ENCODE data around the gene CSPG5. TPM values are rescaled to one million over a fixed set of nuclear protein-coding genes. Genes with fewer than 3 reads are reported as not detected.

Gene CSPG5
- total RNA-seq, 2 donors from 2014 or later = 0.14 to 1.2 TPM

DNA sequence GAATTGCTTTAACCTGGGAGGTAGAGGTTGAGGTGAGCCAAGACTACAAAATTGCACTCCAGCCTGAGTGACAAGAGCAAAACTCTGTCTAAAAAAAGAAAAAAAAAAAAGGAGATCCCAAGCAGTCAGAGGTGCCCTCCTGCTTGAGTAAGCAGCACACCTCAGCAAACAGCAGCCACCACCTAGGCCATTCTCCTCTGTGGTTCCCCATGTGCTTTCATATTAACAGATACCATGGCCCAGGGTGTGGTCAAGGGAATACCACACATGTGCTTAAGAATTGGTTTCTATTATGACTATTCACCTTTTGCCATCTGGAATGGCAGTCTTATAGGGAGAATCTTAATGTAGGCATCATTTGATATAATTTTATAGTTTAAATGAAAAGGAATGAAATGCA is 24.7 kb upstream of the CSPG5 start:
- no peak for DNase-seq (ENCODE audit: low spot score)
- intact Hi-C loops (cut with DNase I) = no loop called here
- no peak overlapping the region for H3K4me3 ChIP-seq
- no peaks in the 10 kb centered on the region for H3K36me3 ChIP-seq
- H3K9me3 ChIP-seq = no peaks in the 10 kb centered on the region
- H3K27ac ChIP-seq = no peak overlapping the region
- no peaks in the 10 kb centered on the region for H3K4me1 ChIP-seq (replicated peaks)
- TF ChIP-seq POLR2AphosphoS5 (IDR thresholded peaks at IDR 0.05) (no peak), POLR2A (IDR thresholded peaks at IDR 0.05) (no peak), CTCF (IDR thresholded peaks at IDR 0.05) (no peak)
- H3K27me3 ChIP-seq (replicated peaks; ENCODE audit: insufficient read depth) = no peaks in the 10 kb centered on the region

DNA sequence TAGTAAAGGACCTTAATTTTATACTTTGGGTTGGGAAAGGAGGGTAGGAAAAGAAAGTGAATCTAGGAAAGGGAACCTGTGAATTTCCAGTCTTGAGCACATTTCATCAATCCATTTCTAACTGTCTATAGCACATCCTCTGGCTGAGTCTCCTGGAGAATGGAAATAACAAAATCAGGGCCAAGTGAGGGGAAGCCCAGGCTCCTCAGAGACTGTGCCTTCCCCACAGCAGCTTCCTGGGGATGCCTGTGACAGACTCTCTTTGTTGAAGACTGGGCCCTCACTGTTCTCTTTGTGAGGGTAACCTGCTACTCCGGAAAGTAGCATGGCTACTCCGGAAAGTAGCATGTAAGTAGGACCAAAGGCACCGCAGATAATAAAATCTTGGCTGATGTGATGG is 22.6 kb upstream of the CSPG5 start:
- intact Hi-C loops (cut with DNase I) = no loop called here
- TF ChIP-seq CTCF (IDR thresholded peaks at IDR 0.05) (no peak), POLR2AphosphoS5 (IDR thresholded peaks at IDR 0.05) (no peak), POLR2A (IDR thresholded peaks at IDR 0.05) (no peak)
- no peaks in the 10 kb centered on the region for H3K27me3 ChIP-seq (replicated peaks; ENCODE audit: insufficient read depth)
- H3K36me3 ChIP-seq = no peaks in the 10 kb centered on the region
- no peak for DNase-seq (ENCODE audit: low spot score)
- H3K9me3 ChIP-seq = no peaks in the 10 kb centered on the region
- WGBS = 92% methylated on average over 3 of the region's 3 CpGs
- H3K27ac ChIP-seq = no peak overlapping the region
- H3K4me1 ChIP-seq (replicated peaks) = no peaks in the 10 kb centered on the region
- H3K4me3 ChIP-seq = no peak overlapping the region

GRCh38 chr3:47594792-47595191 is 16.1 kb upstream of the CSPG5 start:
- H3K36me3 ChIP-seq = no peaks in the 10 kb centered on the region
- intact Hi-C loops (cut with DNase I) = no loop called here
- no peaks in the 10 kb centered on the region for H3K9me3 ChIP-seq
- H3K27ac ChIP-seq = no peak overlapping the region
- H3K4me3 ChIP-seq = no peak overlapping the region
- H3K4me1 ChIP-seq (replicated peaks) = no peaks in the 10 kb centered on the region
- 62% methylated on average over 3 of the region's 3 CpGs for WGBS
- H3K27me3 ChIP-seq (replicated peaks; ENCODE audit: insufficient read depth) = no peaks in the 10 kb centered on the region
- TF ChIP-seq CTCF (IDR thresholded peaks at IDR 0.05) (no peak), POLR2AphosphoS5 (IDR thresholded peaks at IDR 0.05) (no peak), POLR2A (IDR thresholded peaks at IDR 0.05) (no peak)
- DNase-seq (ENCODE audit: low spot score) = no peak

DNA sequence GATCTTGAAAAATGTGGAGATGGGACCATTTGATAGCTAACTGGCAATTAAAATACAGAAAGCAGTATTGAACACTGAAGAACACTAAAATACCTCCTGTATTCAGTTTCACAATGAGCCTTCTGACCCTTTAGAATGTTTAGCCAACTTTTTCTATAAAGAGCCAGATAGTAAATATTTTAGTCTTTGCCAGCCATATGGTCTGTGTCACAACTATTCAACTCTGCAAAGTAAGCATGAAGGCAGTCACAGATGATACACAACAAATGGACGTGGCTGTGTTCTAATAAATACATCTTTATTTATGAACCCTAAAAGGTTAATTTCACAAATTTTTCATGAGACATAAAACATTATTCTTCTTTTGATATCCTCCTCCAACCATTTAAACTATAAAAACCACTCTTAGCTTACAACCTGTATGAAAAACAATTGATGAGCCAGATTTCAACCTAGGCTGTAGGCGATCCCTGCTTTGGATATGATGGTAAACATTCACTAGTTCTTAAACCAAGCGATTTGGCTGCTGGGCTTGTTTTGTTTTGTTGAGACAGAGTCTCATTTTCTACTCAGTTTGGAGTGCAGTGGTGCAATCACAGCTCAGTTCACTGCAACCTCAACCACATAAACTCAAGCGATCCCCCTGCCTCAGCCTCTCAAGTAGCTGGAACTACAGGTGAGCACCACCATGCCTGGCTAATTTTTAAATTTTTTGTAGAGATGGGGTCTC is 13.6 kb upstream of the CSPG5 start:
- Histone ChIP-seq H3K27me3 (replicated peaks; ENCODE audit: insufficient read depth) (no peaks in the 10 kb centered on the region), H3K4me3 (no peak overlapping the region), H3K4me1 (replicated peaks) (no peaks in the 10 kb centered on the region), H3K9me3 (no peaks in the 10 kb centered on the region), H3K27ac (no peak overlapping the region), H3K36me3 (no peaks in the 10 kb centered on the region)
- DNase-seq (ENCODE audit: low spot score) = no peak
- WGBS = 59% methylated on average over 4 of the region's 4 CpGs
- TF ChIP-seq CTCF (IDR thresholded peaks at IDR 0.05) = no peak
- no peak for TF ChIP-seq POLR2AphosphoS5 (IDR thresholded peaks at IDR 0.05)
- no peak for TF ChIP-seq POLR2A (IDR thresholded peaks at IDR 0.05)
- intact Hi-C loops (cut with DNase I) = no loop called here

GRCh38 chr3:47590216-47590615 is 11.6 kb upstream of the CSPG5 start:
- TF ChIP-seq POLR2AphosphoS5 (IDR thresholded peaks at IDR 0.05) = no peak
- no peak for TF ChIP-seq CTCF (IDR thresholded peaks at IDR 0.05)
- TF ChIP-seq POLR2A (IDR thresholded peaks at IDR 0.05) = no peak
- no peak for DNase-seq (ENCODE audit: low spot score)
- intact Hi-C loops (cut with DNase I) = no loop called here
- no peaks in the 10 kb centered on the region for H3K27me3 ChIP-seq (replicated peaks; ENCODE audit: insufficient read depth)
- H3K4me1 ChIP-seq (replicated peaks) = no peaks in the 10 kb centered on the region
- H3K9me3 ChIP-seq = no peaks in the 10 kb centered on the region
- no peak overlapping the region for H3K4me3 ChIP-seq
- WGBS = 86% methylated on average over 2 of the region's 2 CpGs
- no peak overlapping the region for H3K27ac ChIP-seq
- H3K36me3 ChIP-seq = no peaks in the 10 kb centered on the region

Measured in prostate gland (tissue), 2 donors.